GM12864 (cell line): Measurements from ENCODE around the gene RBM43.
"Not testable (repeated sequence)": the region's sequence is repeated elsewhere in the genome, so short reads cannot be mapped to it uniquely, and the experiment has no call there.

Source experiments
- DNase-seq: peaks from one replicate; pipeline ENCODE4 v3.0.0-alpha.2; 2011; ENCODE audit warnings: low read depth
- H3K4me3 ChIP-seq: 2 replicates; pipeline ENCODE4 v1.5.1; 2011; ENCODE audit warnings: mild to moderate bottlenecking, low read depth, low read length, control low read depth
- TF ChIP-seq, protein P1 (sequence below): IDR thresholded peaks from 2 replicates; pipeline ENCODE4 v1.5.1; 2011; ENCODE audit warnings: low read depth, mild to moderate bottlenecking, moderate library complexity, low read length, control low read depth, inconsistent platforms; ENCODE audit errors: missing control alignments

RBM43 gene

GRCh38 chr2:151297882-151298281 is 36.2 kb upstream of the RBM43 start:
- TF ChIP-seq, protein P1, sequence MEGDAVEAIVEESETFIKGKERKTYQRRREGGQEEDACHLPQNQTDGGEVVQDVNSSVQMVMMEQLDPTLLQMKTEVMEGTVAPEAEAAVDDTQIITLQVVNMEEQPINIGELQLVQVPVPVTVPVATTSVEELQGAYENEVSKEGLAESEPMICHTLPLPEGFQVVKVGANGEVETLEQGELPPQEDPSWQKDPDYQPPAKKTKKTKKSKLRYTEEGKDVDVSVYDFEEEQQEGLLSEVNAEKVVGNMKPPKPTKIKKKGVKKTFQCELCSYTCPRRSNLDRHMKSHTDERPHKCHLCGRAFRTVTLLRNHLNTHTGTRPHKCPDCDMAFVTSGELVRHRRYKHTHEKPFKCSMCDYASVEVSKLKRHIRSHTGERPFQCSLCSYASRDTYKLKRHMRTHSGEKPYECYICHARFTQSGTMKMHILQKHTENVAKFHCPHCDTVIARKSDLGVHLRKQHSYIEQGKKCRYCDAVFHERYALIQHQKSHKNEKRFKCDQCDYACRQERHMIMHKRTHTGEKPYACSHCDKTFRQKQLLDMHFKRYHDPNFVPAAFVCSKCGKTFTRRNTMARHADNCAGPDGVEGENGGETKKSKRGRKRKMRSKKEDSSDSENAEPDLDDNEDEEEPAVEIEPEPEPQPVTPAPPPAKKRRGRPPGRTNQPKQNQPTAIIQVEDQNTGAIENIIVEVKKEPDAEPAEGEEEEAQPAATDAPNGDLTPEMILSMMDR: no peak
- no peak for DNase-seq
- H3K4me3 ChIP-seq: no peak overlapping the region

GRCh38 chr2:151295926-151296325 is 34.3 kb upstream of the RBM43 start:
- DNase-seq, H3K4me3 ChIP-seq: not testable (repeated sequence)

DNA sequence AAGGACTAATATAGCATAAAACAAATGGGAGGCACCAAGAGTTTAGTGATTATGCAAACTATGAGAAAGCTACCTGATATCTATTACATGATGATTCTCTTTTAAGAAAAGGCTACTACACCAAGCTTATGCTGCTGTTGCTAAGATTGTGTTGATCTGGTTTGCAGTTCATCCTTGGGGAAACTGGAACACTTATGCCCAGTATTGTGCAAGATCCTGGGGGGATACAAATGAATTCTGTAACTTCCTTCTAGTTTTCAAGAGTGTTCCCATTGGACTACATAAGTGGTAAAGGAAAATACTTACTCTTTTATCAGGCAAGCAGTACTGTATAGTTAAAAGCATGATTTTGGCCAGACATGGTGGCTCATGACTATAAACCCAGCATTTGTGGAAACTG is 30.9 kb upstream of the RBM43 start:
- no peak for DNase-seq
- H3K4me3 ChIP-seq: no peak overlapping the region
- TF ChIP-seq, protein P1: no peak

DNA sequence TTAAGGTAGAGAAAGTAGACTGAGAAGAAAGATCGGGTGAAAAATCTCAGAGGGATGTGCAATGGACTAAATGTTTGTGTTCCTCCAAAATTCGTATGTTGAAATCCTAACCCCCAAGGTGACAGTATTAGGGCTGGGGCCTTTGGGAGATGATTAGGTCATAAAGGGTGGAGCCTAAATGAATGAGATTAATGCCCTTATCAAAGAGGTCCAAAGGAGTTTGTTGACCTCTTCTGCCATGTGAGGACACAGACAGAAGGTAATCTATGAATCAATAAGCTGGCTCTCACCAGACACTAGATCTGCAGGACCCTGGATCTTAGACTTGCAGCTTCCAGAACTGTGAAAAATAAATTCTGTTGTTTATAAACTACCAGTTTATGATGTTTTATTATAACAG is 30.5 kb upstream of the RBM43 start:
- TF ChIP-seq, protein P1: no peak
- DNase-seq: no peak
- no peak overlapping the region for H3K4me3 ChIP-seq

DNA sequence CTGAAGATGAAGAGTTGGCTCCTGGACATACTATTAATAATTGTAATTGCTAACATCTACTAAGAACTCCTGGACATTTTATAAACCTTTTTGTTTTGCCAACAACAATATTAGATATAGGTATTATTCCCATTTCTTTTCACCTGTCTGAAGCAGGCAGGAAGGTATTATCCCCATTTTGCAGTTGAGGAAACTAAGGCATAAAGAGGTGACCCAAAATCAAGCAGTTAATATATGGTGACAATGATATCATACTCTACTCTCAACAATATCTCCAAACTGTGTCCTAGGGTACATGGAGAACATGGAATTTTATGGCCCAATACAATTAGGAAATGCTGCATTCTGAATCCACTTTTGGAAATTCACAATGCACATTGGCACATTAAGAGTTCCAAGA is 29.6 kb upstream of the RBM43 start:
- no peak for DNase-seq
- TF ChIP-seq, protein P1: no peak
- no peak overlapping the region for H3K4me3 ChIP-seq

- no peak for DNase-seq
- peak overlapping the region; percentile 71 for H3K4me3 ChIP-seq
- TF ChIP-seq, protein P1: no peak
Measured at GRCh38 chr2:151289972-151290866, 28.6 kb upstream of the RBM43 start.

DNA sequence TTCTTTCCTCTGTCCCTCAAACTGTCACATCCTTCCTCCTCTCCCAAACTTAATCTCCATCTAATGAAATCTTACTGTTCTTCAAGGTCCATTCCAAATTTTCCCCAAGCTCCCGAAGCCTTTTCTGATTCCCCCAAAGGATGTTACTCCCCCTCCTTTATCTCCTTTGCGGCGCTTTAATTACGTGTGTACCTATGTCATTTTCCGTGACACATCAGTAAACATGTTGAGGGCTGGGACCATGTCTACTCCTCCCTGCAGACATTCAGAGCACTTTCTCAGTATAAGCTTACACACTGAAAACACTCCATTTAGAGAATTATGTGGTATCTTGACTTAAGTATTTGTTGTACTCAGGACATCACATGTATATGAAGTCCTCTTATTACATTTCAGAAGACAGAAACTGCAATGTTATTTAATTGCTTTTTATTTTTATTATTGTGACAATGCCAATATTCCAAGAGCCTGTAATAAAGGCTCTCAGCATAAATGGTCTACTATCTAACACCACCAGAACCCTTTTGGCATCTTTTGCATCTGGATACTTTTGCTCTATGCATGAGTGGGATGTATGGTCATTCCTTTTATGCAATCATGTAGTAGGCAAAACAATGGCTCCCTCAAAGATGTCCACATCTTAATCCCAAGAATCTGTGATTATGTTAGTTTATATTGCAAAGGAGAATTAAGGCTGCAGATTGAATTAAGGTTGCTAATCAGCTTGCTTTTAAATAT is 26.0 kb upstream of the RBM43 start:
- no peak for DNase-seq
- TF ChIP-seq, protein P1: no peak
- peak overlapping the region; percentile 71 for H3K4me3 ChIP-seq
